Measurements from ENCODE around the gene CFB.

GRCh38 chr6:31952140-31952805 lies 6.4 kb downstream of the CFB start:
- TF ChIP-seq POLR2A (IDR thresholded peaks at IDR 0.05; ENCODE audit: low read depth, low read length), result no peak
- TF ChIP-seq CTCF (IDR thresholded peaks at IDR 0.05; ENCODE audit: extremely low read depth in 1 of 2, insufficient read depth in 1 of 2, low read depth in 1 of 2, low read length in 2 of 2), result peak; percentile 82 to 83
- TF ChIP-seq MAX (IDR thresholded peaks at IDR 0.05; ENCODE audit: insufficient read depth, insufficient read length), result no peak
- no peak for TF ChIP-seq EZH2 (IDR thresholded peaks at IDR 0.05; ENCODE audit: borderline replicate concordance, low read depth, low read length, severe bottlenecking)
- TF ChIP-seq POLR2AphosphoS5 (IDR thresholded peaks at IDR 0.05; ENCODE audit: insufficient read depth, low read depth, low read length), result no peak
- no peak for TF ChIP-seq FOS (IDR thresholded peaks at IDR 0.05; ENCODE audit: borderline replicate concordance, insufficient read depth, low read length)
- TF ChIP-seq MYC (IDR thresholded peaks at IDR 0.05; ENCODE audit: low read depth, low read length), result no peak
- no peak for TF ChIP-seq JUN (IDR thresholded peaks at IDR 0.05; ENCODE audit: borderline replicate concordance, insufficient read depth, insufficient read length, low read depth)
- TF ChIP-seq GATA2 (IDR thresholded peaks at IDR 0.05; ENCODE audit: insufficient read depth, insufficient read length, low read depth, low read length), result no peak
